B cell (primary cell): ENCODE data around the gene AK1.

Source experiments
- CTCF ChIP-seq: fragments of 200-600 bp; IDR thresholded peaks from one replicate; pipeline ENCODE4 v1.8.0; 2022; ENCODE audit warnings: antibody characterized with exemption, mild to moderate bottlenecking
- EZH2 ChIP-seq: IDR thresholded peaks from 2 replicates; pipeline ENCODE4 v1.6.1; 2012; ENCODE audit warnings: borderline replicate concordance, low read depth, mild to moderate bottlenecking, moderate library complexity, low read length; ENCODE audit not compliant: insufficient read depth, poor library complexity, severe bottlenecking

GRCh38 chr9:127916720-127917581 lies 39.5 kb upstream of the AK1 start, which contains the start of gene ST6GALNAC4:
- no peak for TF ChIP-seq CTCF
- TF ChIP-seq EZH2, result no peak
